Activated gamma-delta T cell (primary cell): ENCODE results near the gene GADD45G.

Experiments
- DNase-seq: peaks from one replicate; lab custom pipeline; 2025; lab: John Stamatoyannopoulos, UW

The GADD45G gene

DNA sequence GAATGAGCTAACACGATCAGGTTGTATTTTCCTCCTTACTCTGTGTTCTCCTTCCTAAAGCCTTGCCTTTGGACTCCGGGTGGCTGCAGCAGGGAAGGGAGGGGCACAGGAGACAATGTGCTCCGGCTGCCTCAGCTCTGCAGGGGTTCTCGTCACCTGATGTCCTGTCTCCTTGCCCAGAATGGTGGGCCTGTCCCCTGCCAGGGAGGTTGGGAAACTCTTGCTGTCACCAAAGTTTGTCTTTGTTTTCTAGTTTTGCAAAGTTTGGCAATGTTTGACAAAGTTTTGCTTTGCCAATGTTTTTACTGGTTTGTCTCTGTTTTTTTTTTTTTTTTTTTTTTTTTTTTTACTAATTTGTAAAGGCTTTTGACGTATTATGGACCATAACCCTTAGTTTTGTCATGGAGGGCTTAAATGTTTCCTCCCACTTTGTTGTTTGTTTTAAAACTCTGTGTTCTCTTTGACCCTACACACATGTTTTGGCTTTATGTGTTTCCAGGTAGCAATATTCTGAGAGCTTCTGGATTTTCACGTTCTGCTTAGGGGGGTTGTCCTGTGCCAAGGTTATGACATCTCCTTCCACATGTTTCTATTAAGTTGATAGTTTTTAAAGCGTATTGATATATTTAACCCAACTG, 49.3 kb downstream of the GADD45G start:
- DNase-seq = no peak

DNA sequence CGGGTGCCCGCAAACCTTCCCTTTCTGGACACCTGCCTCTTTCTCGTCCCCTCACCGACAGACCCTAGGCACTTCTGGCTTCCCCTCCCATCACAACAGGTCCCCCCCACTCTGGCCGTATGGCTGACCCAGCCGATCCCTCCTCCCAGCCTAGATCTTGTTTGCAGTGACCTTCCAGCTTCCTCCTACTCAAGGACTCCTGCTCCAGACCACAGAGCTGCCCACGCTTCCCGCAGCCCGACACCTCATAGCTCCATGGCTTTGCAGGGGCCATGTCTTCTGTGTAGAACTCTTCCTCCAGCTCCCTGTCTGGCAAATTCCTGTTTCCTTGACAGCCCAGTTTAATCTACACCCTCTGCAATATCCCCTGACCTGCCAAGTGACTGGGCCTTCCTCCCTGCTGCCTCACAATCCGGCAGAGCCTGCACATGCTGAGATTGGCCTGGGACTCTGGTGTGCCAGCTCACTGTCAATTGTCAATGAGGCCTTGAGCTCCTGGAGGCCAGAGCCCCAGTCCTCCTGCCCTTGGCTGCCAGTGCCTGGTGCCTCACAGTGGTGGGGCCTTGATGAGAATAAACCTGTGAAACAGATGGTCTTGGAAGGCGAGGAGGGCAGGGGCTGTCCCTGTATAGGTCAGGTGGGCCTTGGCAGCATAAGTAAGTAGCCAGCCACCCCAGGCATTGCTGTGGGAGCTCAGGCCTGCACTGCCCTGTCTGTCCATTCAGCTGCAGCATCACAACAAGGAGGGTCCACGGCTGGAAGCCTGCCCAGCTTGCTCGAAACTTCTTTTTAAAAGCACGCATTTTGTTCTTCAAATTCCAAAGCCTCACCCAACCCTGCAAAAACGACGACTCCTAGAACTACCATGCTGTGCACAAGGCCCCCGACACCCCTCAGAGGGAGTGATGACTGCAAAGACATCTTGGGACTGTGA, 50.5 kb downstream of the GADD45G start:
- no peak for DNase-seq
